Mesendoderm (in vitro differentiated cells): ENCODE measurements around the gene MPDZ.

Experiments used
- DNase-seq: peaks from one replicate; pipeline ENCODE4 v3.0.0; 2013
- H2AK5ac ChIP-seq: 2 replicates; pipeline ENCODE4 v1.6.1; 2013; ENCODE audit warnings: low read length, inconsistent platforms
- H2BK120ac ChIP-seq: 2 replicates; pipeline ENCODE4 v1.6.1; 2013; ENCODE audit warnings: low read depth, mild to moderate bottlenecking, low read length, moderate library complexity, mixed read lengths
- H2BK15ac ChIP-seq: replicated peaks from 2 replicates; pipeline ENCODE4 v1.6.1; 2013; ENCODE audit warnings: low read depth, mild to moderate bottlenecking, moderate library complexity
- H2BK5ac ChIP-seq: 2 replicates; pipeline ENCODE4 v1.6.1; 2013; ENCODE audit warnings: low read length, inconsistent platforms
- H3K18ac ChIP-seq: 2 replicates; pipeline ENCODE4 v1.6.1; 2013; ENCODE audit warnings: mild to moderate bottlenecking, low read length, mixed read lengths
- H3K23ac ChIP-seq: one replicate; pipeline ENCODE4 v1.6.1; 2013; ENCODE audit warnings: low read length
- H3K27ac ChIP-seq: 2 replicates; pipeline ENCODE4 v1.5.1; 2013; ENCODE audit warnings: low read depth, mild to moderate bottlenecking, inconsistent platforms, low read length, moderate library complexity
- H3K27me3 ChIP-seq: 2 replicates; pipeline ENCODE4 v1.6.1; 2013; ENCODE audit warnings: low read length, control low read depth, mild to moderate bottlenecking, inconsistent platforms; ENCODE audit not compliant: insufficient read depth, poor library complexity
- H3K36me3 ChIP-seq: 2 replicates; pipeline ENCODE4 v1.6.1; 2013; ENCODE audit warnings: low read length, inconsistent platforms; ENCODE audit not compliant: control insufficient read depth, insufficient read depth
- H3K4ac ChIP-seq: one replicate; pipeline ENCODE4 v1.6.1; 2013; ENCODE audit warnings: low read depth, mild to moderate bottlenecking, low read length, moderate library complexity
- H3K4me1 ChIP-seq: 2 replicates; pipeline ENCODE4 v1.6.1; 2013; ENCODE audit warnings: low read depth, low read length, inconsistent platforms; ENCODE audit not compliant: control insufficient read depth
- H3K4me2 ChIP-seq: 2 replicates; pipeline ENCODE4 v1.6.1; 2013; ENCODE audit warnings: low read length
- H3K4me3 ChIP-seq: 2 replicates; pipeline ENCODE4 v1.5.1; 2013; ENCODE audit warnings: mild to moderate bottlenecking, low read length
- H3K56ac ChIP-seq: one replicate; pipeline ENCODE4 v1.6.1; 2013; ENCODE audit warnings: low read length
- H3K79me1 ChIP-seq: 2 replicates; pipeline ENCODE4 v1.6.1; 2013; ENCODE audit warnings: low read length, inconsistent platforms
- H3K79me2 ChIP-seq: 2 replicates; pipeline ENCODE4 v1.6.1; 2013; ENCODE audit warnings: mild to moderate bottlenecking, low read length; ENCODE audit not compliant: control insufficient read depth, insufficient read depth
- H3K9ac ChIP-seq: 2 replicates; pipeline ENCODE4 v1.6.1; 2013; ENCODE audit warnings: low read length, inconsistent platforms
- H4K5ac ChIP-seq: one replicate; pipeline ENCODE4 v1.6.1; 2013; ENCODE audit warnings: low read length
- H4K8ac ChIP-seq: one replicate; pipeline ENCODE4 v1.6.1; 2013; ENCODE audit warnings: low read depth, mild to moderate bottlenecking, control low read depth, low read length, moderate library complexity
- WGBS: extraction: QIAGEN DNeasy Blood & Tissue Kit; methylation state at CpG from one replicate; pipeline ENCODE4 v1.1.7; 2013; ENCODE audit warnings: low lambda C conversion rate, missing lambda C conversion rate; ENCODE audit not compliant: insufficient coverage; ENCODE audit errors: extremely low coverage; 5-methylcytosine and 5-hydroxymethylcytosine counted together

MPDZ gene

DNA sequence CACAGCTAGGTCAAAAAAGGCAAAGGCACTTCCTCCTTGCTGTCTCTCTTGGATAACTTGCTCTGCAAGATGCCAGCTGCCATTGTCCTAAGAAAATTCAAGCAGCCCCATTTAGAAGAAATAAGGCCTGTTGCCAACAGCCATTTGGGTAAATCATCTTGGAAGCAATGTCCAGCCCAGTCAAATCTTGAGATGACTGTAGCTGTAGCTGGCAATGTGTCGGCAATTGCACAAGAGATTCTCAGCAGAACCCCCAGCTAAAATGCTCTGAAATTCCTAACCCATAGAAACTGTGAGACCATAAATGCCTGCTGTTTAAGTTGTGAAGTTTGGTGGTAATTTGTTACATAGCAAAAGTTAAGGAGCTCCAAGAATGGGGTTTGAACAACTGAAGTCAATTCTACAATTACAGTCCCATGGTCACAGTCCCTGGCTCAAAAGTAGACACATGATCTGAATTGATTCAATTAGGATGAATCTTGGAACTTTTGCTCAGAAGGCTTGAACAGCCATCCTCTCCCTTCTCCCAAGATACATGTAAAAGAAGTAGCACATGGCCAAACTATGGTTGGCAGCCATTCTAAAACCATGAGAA is 151.1 kb downstream of the MPDZ start:
- H3K4me3 ChIP-seq: no peak overlapping the region
- WGBS: no CpG with 5 or more reads among the region's 1 CpG
- no peak for DNase-seq

DNA sequence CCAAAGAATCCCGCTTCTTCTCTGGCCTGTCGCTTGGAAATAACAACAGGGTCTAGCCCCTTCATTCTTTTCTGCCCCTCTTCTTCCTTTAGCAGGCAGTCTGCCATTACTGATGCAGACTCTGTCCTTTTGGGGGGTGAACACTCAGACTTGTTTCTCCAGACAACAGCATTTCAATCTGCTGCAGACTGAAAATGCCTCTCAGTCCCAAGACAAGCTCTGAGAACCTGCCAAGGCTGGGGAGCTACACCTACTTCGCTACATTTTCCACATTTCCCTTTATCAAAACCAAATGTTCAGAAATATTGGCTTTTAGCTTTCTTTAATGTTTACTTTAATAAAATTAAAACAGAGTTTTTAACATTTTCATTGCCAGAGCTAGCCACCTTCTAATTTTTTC is 152.4 kb downstream of the MPDZ start:
- no peak overlapping the region for H3K56ac ChIP-seq
- no peak overlapping the region for H2BK120ac ChIP-seq
- no peak overlapping the region for H3K27ac ChIP-seq
- WGBS: 100% methylated on average over 1 of the region's 3 CpGs
- no peaks in the 10 kb centered on the region for H3K36me3 ChIP-seq
- no peak overlapping the region for H4K5ac ChIP-seq
- no peak for DNase-seq
- H3K18ac ChIP-seq: no peak overlapping the region
- no peaks in the 10 kb centered on the region for H3K79me2 ChIP-seq
- no peak overlapping the region for H3K9ac ChIP-seq
- H2BK5ac ChIP-seq: no peak overlapping the region
- H3K79me1 ChIP-seq: no peaks in the 10 kb centered on the region
- no peaks in the 10 kb centered on the region for H3K27me3 ChIP-seq
- no peak overlapping the region for H3K4me2 ChIP-seq
- no peak overlapping the region for H4K8ac ChIP-seq
- no peak overlapping the region for H2BK15ac ChIP-seq
- H3K4me1 ChIP-seq: no peaks in the 10 kb centered on the region
- H3K4ac ChIP-seq: no peak overlapping the region
- no peak overlapping the region for H3K23ac ChIP-seq
- H2AK5ac ChIP-seq: no peak overlapping the region
- H3K4me3 ChIP-seq: no peak overlapping the region

More for the DNA sequence above, 151.1 kb downstream of the MPDZ start:
- no peak overlapping the region for H3K9ac ChIP-seq
- H3K4me1 ChIP-seq: no peaks in the 10 kb centered on the region
- no peak overlapping the region for H3K56ac ChIP-seq
- H2BK5ac ChIP-seq: no peak overlapping the region
- H3K79me1 ChIP-seq: no peaks in the 10 kb centered on the region
- H2BK15ac ChIP-seq: no peak overlapping the region
- H3K79me2 ChIP-seq: no peaks in the 10 kb centered on the region
- H2AK5ac ChIP-seq: no peak overlapping the region
- H4K8ac ChIP-seq: no peak overlapping the region
- H3K23ac ChIP-seq: no peak overlapping the region
- H3K27ac ChIP-seq: no peak overlapping the region
- no peak overlapping the region for H3K18ac ChIP-seq
- H2BK120ac ChIP-seq: no peak overlapping the region
- H3K4me2 ChIP-seq: no peak overlapping the region
- H4K5ac ChIP-seq: no peak overlapping the region
- no peak overlapping the region for H3K4ac ChIP-seq
- H3K36me3 ChIP-seq: no peaks in the 10 kb centered on the region
- H3K27me3 ChIP-seq: no peaks in the 10 kb centered on the region

GRCh38 chr9:13125261-13125660 is 154.2 kb downstream of the MPDZ start:
- Histone ChIP-seq H4K8ac (no peak overlapping the region), H3K79me2 (no peaks in the 10 kb centered on the region), H3K4me3 (no peak overlapping the region), H2BK120ac (no peak overlapping the region), H3K27me3 (no peaks in the 10 kb centered on the region), H3K79me1 (no peaks in the 10 kb centered on the region), H3K9ac (no peak overlapping the region), H3K4ac (no peak overlapping the region), H3K4me2 (no peak overlapping the region), H2AK5ac (no peak overlapping the region), H3K23ac (no peak overlapping the region), H3K4me1 (no peaks in the 10 kb centered on the region), H2BK15ac (no peak overlapping the region), H3K36me3 (no peaks in the 10 kb centered on the region), H3K27ac (no peak overlapping the region), H3K18ac (no peak overlapping the region), H3K56ac (no peak overlapping the region), H2BK5ac (no peak overlapping the region), H4K5ac (no peak overlapping the region)
- no peak for DNase-seq

DNA sequence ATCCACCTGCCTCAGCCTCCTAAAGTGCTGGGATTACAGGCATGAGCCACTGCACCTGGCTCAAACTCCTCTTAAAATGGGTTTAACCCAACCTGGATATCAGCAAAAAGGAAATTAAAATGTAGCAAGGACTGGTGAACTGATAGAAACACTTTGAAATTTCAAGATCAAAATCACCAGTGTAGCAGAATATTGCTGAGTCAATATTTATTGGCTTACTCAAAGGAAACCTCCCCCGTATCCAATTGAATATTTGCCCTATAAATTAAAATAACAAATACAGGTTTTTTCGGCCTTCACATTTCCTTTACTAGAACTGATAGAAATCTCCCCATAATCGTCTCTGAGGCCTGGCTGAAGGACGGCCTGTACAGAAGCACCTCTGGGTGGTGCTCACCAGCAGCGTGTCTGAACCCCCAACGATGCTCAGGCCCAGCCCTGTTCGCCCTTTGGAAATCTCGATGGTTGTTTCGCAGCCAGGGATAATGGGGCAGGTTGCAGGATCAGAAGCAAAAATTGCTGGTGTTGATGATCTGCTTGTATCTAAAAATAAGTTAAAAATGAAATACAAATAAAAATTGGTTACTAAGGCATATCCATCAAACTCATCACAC is 156.6 kb downstream of the MPDZ start:
- H3K56ac ChIP-seq: no peak overlapping the region
- WGBS: no CpG with 5 or more reads among the region's 9 CpGs

DNA sequence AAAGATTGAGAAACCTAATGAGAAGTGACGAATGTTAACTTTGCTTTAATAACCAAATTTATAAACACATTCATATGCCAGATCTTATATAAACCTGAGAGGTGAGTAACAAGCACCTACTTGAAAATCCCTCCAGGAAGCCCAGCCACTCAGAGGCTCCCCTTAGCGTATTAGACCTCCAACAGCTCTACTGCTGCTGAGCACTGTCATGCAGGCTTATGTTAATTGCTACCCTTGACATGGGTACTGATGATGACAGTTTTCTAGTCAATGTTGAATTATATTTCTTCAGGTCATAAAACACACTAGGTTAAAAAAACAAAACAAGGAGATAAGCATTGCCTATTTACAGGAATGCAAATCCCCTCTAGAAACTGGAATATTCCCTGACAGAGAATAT is 161.2 kb downstream of the MPDZ start:
- no CpG with 5 or more reads among the region's 2 CpGs for WGBS
- H3K27ac ChIP-seq: no peak overlapping the region
- H3K79me2 ChIP-seq: no peaks in the 10 kb centered on the region
- H3K23ac ChIP-seq: no peak overlapping the region
- no peak overlapping the region for H4K5ac ChIP-seq
- H2BK15ac ChIP-seq: no peak overlapping the region
- H3K4me3 ChIP-seq: no peak overlapping the region
- H3K9ac ChIP-seq: no peak overlapping the region
- no peak overlapping the region for H3K18ac ChIP-seq
- no peak overlapping the region for H3K4ac ChIP-seq
- no peaks in the 10 kb centered on the region for H3K79me1 ChIP-seq
- H3K56ac ChIP-seq: no peak overlapping the region
- no peaks in the 10 kb centered on the region for H3K27me3 ChIP-seq
- H2BK120ac ChIP-seq: no peak overlapping the region
- H3K36me3 ChIP-seq: no peaks in the 10 kb centered on the region
- no peaks in the 10 kb centered on the region for H3K4me1 ChIP-seq
- H4K8ac ChIP-seq: no peak overlapping the region
- H2BK5ac ChIP-seq: no peak overlapping the region
- H2AK5ac ChIP-seq: no peak overlapping the region
- no peak overlapping the region for H3K4me2 ChIP-seq
- DNase-seq: peak; percentile 8

More for the DNA sequence above, 156.6 kb downstream of the MPDZ start:
- H3K23ac ChIP-seq: no peak overlapping the region
- no peak overlapping the region for H3K4me3 ChIP-seq
- DNase-seq: no peak
- H3K9ac ChIP-seq: no peak overlapping the region
- no peaks in the 10 kb centered on the region for H3K36me3 ChIP-seq
- no peak overlapping the region for H4K8ac ChIP-seq
- no peak overlapping the region for H2BK15ac ChIP-seq
- no peak overlapping the region for H2AK5ac ChIP-seq
- no peak overlapping the region for H2BK120ac ChIP-seq
- H3K27ac ChIP-seq: no peak overlapping the region
- H3K4me1 ChIP-seq: no peaks in the 10 kb centered on the region
- no peak overlapping the region for H2BK5ac ChIP-seq
- H3K18ac ChIP-seq: no peak overlapping the region
- H4K5ac ChIP-seq: no peak overlapping the region
- H3K4ac ChIP-seq: no peak overlapping the region
- no peak overlapping the region for H3K4me2 ChIP-seq
- no peaks in the 10 kb centered on the region for H3K27me3 ChIP-seq
- H3K79me1 ChIP-seq: no peaks in the 10 kb centered on the region
- no peaks in the 10 kb centered on the region for H3K79me2 ChIP-seq

- H3K79me2 ChIP-seq: no peaks in the 10 kb centered on the region
These were observed 163.2 kb downstream of the MPDZ start for GRCh38 chr9:13116292-13116691.

More at GRCh38 chr9:13116292-13116691, 163.2 kb downstream of the MPDZ start:
- no peaks in the 10 kb centered on the region for H3K79me1 ChIP-seq
- no peak overlapping the region for H4K8ac ChIP-seq
- H2BK15ac ChIP-seq: no peak overlapping the region
- no peak overlapping the region for H2BK120ac ChIP-seq
- no peak overlapping the region for H4K5ac ChIP-seq
- no peak overlapping the region for H3K4me2 ChIP-seq
- H3K27me3 ChIP-seq: no peaks in the 10 kb centered on the region
- no peak overlapping the region for H2BK5ac ChIP-seq
- H3K56ac ChIP-seq: no peak overlapping the region
- H3K4me1 ChIP-seq: no peaks in the 10 kb centered on the region
- WGBS: no CpG with 5 or more reads among the region's 2 CpGs
- no peak overlapping the region for H3K9ac ChIP-seq
- no peak overlapping the region for H3K18ac ChIP-seq
- H3K36me3 ChIP-seq: no peaks in the 10 kb centered on the region
- no peak overlapping the region for H3K23ac ChIP-seq
- no peak overlapping the region for H3K4me3 ChIP-seq
- H2AK5ac ChIP-seq: no peak overlapping the region
- no peak overlapping the region for H3K4ac ChIP-seq
- no peak overlapping the region for H3K27ac ChIP-seq
- no peak for DNase-seq
